ENCODE data around the gene THPO. TPM values are rescaled to one million over a fixed set of nuclear protein-coding genes. Genes with fewer than 3 reads are reported as not detected.
"Not testable (repeated sequence)": the region's sequence is repeated elsewhere in the genome, so short reads cannot be mapped to it uniquely, and the experiment has no call there.

The THPO gene
- total RNA-seq, 1 donor from 2014 or later: 0.89 TPM

GRCh38 chr3:184349563-184350470 is 28.2 kb downstream of the THPO start:
- no peak for DNase-seq (ENCODE audit: low spot score)

- DNase-seq (ENCODE audit: low spot score): no peak
Measured at GRCh38 chr3:184348057-184348382, 30.0 kb downstream of the THPO start.

GRCh38 chr3:184347321-184348056 is 30.5 kb downstream of the THPO start:
- DNase-seq (ENCODE audit: low spot score): no peak

GRCh38 chr3:184346480-184347190 is 31.4 kb downstream of the THPO start:
- no peak for DNase-seq (ENCODE audit: low spot score)

DNA sequence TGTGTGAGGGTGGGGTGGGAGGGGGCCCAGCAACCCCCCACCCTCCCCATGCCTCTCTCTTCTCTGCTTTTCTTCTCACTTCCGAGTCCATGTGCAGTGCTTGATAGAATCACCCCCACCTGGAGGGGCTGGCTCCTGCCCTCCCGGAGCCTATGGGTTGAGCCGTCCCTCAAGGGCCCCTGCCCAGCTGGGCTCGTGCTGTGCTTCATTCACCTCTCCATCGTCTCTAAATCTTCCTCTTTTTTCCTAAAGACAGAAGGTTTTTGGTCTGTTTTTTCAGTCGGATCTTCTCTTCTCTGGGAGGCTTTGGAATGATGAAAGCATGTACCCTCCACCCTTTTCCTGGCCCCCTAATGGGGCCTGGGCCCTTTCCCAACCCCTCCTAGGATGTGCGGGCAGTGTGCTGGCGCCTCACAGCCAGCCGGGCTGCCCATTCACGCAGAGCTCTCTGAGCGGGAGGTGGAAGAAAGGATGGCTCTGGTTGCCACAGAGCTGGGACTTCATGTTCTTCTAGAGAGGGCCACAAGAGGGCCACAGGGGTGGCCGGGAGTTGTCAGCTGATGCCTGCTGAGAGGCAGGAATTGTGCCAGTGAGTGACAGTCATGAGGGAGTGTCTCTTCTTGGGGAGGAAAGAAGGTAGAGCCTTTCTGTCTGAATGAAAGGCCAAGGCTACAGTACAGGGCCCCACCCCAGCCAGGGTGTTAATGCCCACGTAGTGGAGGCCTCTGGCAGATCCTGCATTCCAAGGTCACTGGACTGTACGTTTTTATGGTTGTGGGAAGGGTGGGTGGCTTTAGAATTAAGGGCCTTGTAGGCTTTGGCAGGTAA is 32.5 kb downstream of the THPO start:
- peak; percentile 74 for DNase-seq (ENCODE audit: low spot score)

DNA sequence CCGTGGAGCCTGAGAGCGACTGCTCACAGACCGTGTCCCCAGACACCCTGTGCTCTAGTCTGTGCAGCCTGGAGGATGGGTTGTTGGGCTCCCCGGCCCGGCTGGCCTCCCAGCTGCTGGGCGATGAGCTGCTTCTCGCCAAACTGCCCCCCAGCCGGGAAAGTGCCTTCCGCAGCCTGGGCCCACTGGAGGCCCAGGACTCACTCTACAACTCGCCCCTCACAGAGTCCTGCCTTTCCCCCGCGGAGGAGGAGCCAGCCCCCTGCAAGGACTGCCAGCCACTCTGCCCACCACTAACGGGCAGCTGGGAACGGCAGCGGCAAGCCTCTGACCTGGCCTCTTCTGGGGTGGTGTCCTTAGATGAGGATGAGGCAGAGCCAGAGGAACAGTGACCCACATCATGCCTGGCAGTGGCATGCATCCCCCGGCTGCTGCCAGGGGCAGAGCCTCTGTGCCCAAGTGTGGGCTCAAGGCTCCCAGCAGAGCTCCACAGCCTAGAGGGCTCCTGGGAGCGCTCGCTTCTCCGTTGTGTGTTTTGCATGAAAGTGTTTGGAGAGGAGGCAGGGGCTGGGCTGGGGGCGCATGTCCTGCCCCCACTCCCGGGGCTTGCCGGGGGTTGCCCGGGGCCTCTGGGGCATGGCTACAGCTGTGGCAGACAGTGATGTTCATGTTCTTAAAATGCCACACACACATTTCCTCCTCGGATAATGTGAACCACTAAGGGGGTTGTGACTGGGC is 33.3 kb downstream of the THPO start:
- DNase-seq (ENCODE audit: low spot score): no peak

DNA sequence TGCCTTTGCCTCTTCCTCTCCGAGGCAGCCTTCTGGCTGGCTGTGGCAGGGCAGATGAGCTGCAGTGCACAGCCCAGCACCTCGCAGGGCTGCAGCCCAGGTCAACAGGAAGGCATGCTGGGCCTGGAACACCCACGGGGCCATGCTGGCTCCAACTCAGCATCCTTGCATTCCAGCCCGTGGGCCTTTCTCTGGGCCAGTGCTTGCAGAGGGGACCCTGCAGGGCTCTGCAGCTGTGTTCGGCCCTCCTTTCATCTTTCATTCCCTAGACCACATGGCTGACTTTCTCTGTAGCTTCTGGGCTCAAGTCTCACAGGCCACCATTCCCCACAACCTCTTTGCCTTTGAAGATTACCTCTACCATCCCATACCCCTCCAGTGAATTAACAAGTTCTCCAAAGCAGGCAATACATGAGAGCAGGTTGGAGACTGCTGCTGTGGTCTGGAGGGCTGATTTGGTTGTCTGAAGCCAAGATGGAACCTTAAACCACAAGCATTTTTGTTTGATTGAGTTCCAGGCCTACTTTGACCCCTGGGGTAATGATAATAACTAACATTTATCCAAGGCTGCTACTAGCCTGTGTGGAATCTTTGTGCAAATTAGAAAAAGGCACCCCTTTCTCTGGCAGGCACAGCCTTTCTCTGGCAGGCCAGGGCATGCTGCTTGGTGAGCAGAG is 34.7 kb downstream of the THPO start:
- DNase-seq (ENCODE audit: low spot score): no peak

- no peak for DNase-seq (ENCODE audit: low spot score)
Measured at GRCh38 chr3:184341925-184342324, 36.1 kb downstream of the THPO start.

- not testable (repeated sequence) for DNase-seq (ENCODE audit: low spot score)
Measured at GRCh38 chr3:184339451-184340135, 38.4 kb downstream of the THPO start.

DNA sequence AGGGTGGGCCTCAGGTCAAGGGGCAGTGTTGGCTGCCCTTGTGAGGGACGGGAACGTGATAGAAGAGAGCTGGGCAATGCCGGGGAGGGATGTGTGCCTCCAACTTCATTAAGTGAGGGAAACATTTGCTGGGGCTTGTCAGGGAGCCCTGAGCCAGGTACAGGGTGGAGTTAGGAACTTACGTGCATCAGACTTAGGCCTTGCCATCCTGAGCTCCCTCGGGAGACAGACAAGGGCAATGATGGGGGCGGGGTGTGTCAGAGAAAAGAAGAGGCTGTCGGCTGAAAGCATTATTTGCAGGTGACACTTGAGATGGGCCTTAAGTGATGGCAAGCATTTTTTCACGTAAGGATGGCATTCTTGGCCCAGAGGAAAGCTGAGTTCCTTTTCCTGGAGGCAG is 39.0 kb downstream of the THPO start:
- DNase-seq (ENCODE audit: low spot score): no peak

- DNase-seq (ENCODE audit: low spot score): peak; percentile 83
Measured at GRCh38 chr3:184338511-184338945, 39.5 kb downstream of the THPO start.

DNA sequence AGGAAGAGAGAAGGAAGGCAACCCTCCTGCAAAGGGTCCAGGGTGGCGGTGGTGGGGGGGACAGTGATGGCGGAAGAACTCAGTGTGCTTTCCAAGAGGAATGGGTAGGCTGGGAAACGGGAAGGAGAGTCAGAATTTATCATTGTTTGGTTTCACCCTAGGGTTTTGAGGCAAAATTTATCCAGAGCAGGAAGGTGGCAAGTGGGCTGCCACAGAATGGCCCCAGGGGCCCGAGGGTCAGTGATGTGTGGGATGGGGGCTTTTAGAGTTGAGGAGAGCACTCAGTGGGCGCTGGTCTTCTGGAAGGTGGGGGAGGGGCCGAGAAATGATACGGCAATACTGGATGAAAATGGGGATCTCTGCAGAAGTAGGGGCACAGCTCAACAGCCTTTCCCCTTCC is 40.0 kb downstream of the THPO start:
- no peak for DNase-seq (ENCODE audit: low spot score)

DNA sequence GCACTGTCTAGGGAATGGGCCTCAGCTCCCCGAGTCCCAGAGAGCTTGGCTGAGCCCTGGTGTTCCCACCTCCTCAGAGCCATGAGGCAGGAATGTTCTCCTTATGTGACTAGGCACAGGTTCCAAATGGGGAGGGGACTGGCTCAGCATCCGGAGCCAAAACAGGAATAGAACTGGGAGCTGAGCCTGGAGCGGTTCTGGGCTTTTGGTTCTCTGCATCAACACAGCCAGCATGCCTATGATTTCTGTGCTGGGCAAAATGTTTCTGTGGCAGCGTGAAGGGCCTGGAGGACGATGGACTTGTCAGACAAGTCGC is 40.6 kb downstream of the THPO start, which contains the start of gene FAM131A:
FAM131A (plus strand) TSS at position 202 of the 316 bp plus-strand sequence; CDS start at position 233, 31 bp downstream.
- DNase-seq (ENCODE audit: low spot score): no peak

GRCh38 chr3:184336547-184337398 is 41.2 kb downstream of the THPO start:
- DNase-seq (ENCODE audit: low spot score): no peak

- peak; percentile 87 for DNase-seq (ENCODE audit: low spot score)
Measured at GRCh38 chr3:184335661-184336546, 42.1 kb downstream of the THPO start.

- DNase-seq (ENCODE audit: low spot score): no peak
Measured at GRCh38 chr3:184335291-184335660, 42.7 kb downstream of the THPO start.

DNA sequence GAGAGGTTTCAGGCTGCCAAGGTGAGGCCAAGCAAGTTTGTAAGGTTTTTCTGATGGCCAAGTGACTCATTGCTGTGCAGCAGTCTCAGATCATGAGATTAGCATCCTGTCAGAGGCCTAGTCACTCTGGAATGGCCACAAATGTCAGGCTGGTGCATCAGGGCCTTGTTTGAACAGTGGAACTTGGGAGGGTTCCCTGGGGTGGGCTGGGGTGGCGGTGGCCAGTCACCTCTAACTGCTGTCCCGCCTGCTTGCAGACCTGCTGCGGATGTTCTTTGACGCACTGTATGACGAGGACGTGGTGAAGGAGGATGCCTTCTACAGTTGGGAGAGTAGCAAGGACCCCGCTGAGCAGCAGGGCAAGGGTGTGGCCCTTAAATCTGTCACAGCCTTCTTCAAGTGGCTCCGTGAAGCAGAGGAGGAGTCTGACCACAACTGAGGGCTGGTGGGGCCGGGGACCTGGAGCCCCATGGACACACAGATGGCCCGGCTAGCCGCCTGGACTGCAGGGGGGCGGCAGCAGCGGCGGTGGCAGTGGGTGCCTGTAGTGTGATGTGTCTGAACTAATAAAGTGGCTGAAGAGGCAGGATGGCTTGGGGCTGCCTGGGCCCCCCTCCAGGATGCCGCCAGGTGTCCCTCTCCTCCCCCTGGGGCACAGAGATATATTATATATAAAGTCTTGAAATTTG is 43.4 kb downstream of the THPO start:
- DNase-seq (ENCODE audit: low spot score): no peak
